Gastroesophageal sphincter (tissue), 3 donors: ENCODE results near the gene HEXA.

ENCODE experiments used
- CTCF ChIP-seq, 4 experiments: fragments of 200-600 bp in 2 of 4; fragments of 450-650 bp in 2 of 4; sonication (generic) in 1 of 4; IDR thresholded peaks; one replicate each; pipeline ENCODE4 v1.5.1; 2017 to 2019; ENCODE audit warnings: antibody characterized with exemption in 4 of 4, mild to moderate bottlenecking in 2 of 4, moderate library complexity in 2 of 4
- EP300 ChIP-seq: sonication (generic); formaldehyde crosslinking; IDR thresholded peaks from one replicate; pipeline ENCODE4 v1.6.1; 2017; ENCODE audit warnings: antibody characterized with exemption, mild to moderate bottlenecking
- POLR2A ChIP-seq, 2 donors: fragments of 450-650 bp; IDR thresholded peaks; one replicate each; pipeline ENCODE4 v1.6.1; 2017; ENCODE audit warnings: antibody characterized with exemption in 2 of 2, mild to moderate bottlenecking in 2 of 2, moderate library complexity in 1 of 2

GRCh38 chr15:72368325-72368724 lies 7.5 kb downstream of the HEXA start:
- TF ChIP-seq CTCF (IDR thresholded peaks at IDR 0.05) (no peak), POLR2A (IDR thresholded peaks at IDR 0.05) (no peak), EP300 (no peak)
